DMS79 treated with DMSO at 0.1 percent for 48 hours (cell line): ENCODE results near the gene KATNA1.
A peak's percentile ranks its signal among the peaks of the same experiment; 100 is the strongest.

Experiments used
- DNase-seq: peaks from one replicate; lab custom pipeline; 2025; lab: John Stamatoyannopoulos, UW

The KATNA1 gene

DNA sequence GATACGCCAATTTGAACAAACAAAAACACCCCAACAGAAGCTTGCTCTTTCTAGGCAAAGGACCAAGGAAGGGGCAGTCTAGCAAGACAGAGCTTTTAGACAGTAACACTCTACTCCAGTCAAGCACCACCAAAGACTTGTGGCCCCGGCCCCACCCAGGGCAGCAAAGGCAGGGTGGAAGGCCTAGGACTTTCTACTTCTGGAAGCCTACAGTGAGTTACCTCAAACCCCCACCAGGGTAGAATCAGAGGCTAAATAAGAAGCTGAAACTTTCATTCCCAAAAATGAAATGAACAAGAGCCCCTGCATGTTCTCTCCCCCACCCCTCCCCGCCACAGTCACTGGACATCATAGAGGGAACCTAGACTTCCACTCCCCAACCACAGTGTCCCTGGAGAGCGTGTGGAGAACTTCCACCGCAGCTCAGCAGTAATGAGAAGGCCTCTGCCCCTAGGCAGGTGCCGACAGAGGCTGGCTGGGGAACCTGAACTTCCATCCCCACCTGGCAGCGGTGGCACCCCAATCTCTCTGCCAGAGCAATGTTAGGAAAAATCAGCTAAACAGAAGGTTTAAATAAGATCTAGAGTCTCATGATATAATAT is 40.0 kb downstream of the KATNA1 start:
- no peak for DNase-seq

DNA sequence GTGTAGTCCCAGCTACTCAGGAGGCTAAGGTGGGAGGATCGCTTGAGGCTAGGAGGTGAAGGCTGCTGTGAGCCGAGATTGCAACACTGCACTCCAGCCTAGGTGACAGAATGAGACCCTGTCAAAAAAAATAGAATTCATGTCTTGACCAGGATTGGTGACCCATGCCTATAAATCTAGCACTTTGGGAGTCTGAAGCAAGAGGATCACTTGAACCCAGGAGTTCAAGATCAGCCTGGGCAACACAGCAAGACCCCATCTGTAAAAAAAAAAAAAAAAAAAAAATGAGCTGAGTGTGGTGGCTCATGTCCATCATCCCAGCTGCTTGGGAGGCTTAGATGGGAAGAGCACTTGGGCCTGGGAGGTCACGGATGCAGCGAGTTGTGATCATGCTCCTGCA is 48.0 kb downstream of the KATNA1 start:
- DNase-seq, result no peak

DNA sequence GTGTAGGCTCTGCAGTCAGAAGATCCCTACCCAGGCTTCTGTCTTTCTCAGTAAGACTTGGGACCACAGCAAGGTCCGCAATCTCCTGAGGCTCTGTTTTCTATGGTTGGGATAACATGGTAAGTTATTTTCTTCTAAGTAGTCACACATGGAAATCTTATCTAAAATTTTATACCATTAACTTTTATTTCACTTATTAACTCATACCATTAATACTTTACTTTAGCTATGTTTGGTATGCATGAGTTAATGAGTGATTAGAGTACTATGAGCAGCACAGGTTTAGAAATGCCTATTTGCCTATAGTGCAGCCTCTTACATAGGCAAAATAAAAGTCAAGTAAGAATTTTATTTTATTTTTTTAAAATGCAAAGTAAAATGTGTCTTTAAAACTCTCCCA is 55.1 kb downstream of the KATNA1 start:
- DNase-seq, result no peak

DNA sequence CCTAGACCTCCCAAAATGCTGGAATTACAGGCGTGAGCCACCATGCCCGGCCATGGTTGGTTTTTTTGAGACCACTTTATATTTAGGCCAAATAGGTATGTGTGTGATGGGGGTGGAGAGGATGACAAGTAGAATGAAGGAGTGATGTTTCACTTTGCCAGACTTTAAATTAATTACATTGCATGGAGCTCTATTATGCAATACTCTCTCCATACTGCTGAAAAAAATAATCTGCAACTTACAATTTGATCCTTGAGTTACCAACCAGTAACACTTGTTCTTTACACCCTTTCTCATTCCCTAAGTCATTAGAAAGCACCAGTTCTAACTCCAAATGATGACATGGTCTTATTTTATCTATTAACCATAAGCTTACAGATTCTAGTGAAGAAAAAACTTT is 55.5 kb downstream of the KATNA1 start:
- no peak for DNase-seq

DNA sequence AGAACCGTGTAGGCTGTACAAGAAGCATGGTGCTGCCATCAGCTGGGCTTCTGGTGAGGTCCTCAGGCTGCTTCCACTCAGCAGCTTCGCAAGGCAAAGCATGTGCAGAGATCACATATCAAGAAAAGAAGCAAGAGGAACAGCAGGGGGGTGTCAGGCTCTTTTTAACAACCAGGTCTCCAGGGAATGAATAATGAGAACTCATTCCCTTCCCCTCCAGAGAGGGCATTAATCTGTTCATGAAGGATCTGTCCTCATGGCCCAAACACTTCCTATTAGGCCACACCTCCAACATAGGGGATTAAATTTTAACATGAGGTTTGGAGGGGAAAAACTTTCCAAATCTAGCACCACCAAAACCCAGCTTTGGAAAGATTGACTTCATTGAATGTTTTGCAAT is 62.4 kb downstream of the KATNA1 start:
- no peak for DNase-seq

DNA sequence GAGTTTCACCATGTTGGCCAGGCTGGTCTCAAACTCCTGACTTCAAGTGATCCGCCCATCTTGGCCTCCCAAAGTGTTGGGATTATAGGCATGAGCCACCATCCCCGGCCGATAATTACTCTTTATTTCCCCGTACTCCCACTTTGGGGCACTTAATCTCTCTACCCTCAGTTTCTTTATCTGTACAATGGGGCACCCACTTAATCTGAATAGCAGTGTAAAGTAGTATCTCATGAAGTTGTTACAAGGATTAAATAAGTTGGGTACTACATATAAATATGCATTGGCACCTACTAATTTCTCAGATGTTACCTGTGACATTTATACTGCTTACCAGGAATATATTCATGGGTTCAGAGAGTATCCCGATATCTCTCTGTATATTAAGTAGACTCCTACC is 67.2 kb downstream of the KATNA1 start:
- no peak for DNase-seq

DNA sequence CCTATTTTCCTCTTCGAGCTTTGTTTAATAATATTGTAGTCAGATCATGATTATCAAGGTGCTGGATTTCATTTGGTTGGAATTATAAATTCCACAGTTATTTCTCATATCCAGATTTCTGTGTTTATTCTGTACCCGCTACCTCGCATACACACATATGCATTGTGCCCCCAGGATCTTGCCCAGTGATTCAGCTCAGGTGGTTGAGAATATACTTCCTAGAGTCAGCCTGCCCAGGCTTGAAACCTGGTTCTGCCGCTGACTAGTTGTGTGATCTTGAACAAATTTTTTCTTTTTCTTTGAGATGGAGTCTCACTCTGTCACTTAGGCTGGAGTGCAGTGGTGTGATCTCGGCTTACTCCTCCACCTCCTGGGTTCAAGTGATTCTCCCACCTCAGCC is 67.6 kb downstream of the KATNA1 start:
- no peak for DNase-seq

DNA sequence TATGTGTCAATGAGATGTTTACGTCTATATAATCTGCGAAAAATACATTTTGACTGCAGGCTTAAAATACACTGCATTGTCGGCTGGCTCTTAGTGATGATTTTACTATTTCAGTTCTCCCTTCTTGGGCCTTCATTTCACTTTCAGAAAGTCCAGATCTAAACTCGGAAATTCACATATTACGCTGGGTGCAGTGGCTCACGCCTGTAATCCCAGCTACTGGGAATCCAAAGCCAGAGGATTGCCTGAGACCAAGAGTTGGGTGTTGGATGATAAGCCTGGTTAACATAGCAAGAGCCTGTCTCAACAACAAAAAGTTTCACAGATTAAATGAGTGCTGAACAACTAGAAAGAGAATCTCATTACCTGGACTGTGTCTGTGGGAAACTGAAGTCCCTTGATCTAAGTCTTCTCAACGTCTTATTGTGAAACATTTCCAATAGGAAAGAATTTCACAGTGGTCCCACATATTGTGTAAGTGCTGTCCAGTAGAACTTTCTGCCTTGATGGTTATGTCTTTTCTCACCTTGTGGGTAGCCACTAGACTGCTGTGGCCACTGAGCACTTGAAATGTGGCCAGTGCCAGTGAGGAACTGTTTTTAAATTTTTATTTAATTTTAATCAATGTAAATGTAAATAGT is 80.4 kb downstream of the KATNA1 start:
- DNase-seq, result no peak

DNA sequence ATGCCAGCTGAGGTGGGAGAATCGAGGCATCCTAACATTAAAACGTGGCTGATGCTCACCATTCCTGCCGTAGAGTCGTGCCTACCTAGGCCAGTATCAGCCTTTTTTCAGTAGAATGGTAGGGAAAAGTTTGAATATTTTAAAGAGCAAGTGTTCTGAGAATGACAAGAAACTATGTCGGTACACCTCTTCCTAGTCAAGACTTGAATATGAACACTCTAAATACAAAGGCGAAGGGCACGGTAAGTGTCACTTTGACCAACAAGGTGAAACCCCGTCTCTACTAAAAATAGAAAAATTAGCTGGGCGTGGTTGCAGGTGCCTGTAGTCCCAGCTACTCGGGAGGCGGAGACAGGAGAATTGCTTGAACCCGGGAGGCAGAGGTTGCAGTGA is 81.3 kb downstream of the KATNA1 start:
- DNase-seq, result no peak

DNA sequence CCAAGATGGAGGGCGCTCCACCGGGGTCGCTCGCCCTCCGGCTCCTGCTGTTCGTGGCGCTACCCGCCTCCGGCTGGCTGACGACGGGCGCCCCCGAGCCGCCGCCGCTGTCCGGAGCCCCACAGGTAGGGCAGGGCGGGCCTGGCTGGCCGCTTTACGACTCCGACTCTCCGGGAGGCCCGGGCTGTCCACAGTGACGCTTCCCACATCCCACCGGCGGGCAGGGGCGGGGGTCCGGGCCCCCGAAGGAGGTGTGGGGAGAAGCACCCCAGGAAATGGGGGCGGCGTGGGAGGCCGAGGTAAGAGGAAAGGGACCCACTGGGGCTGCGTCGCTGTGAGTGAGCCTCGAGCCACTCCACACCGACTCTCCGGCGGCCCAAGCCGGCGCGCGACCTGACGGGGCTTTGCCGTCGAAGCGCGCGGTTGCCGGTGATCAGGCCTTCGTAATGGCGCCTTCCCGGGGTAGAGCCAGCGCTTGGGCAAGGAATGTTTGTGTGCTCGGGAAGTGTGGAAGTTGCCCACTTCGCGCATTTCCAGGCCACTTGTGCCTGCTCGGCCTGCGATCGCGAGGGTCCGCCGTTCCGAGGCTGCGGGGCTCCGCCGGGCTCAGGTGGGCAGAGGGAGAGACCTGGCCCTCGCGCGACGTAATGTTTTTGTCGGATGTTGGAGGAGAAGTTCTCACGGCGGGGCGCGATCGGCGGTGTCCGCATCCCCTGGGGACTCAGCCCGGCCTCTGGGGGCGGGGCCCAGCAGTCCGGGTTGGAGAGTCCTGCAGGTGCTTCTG is 81.9 kb downstream of the KATNA1 start:
- peak; percentile 45 for DNase-seq

DNA sequence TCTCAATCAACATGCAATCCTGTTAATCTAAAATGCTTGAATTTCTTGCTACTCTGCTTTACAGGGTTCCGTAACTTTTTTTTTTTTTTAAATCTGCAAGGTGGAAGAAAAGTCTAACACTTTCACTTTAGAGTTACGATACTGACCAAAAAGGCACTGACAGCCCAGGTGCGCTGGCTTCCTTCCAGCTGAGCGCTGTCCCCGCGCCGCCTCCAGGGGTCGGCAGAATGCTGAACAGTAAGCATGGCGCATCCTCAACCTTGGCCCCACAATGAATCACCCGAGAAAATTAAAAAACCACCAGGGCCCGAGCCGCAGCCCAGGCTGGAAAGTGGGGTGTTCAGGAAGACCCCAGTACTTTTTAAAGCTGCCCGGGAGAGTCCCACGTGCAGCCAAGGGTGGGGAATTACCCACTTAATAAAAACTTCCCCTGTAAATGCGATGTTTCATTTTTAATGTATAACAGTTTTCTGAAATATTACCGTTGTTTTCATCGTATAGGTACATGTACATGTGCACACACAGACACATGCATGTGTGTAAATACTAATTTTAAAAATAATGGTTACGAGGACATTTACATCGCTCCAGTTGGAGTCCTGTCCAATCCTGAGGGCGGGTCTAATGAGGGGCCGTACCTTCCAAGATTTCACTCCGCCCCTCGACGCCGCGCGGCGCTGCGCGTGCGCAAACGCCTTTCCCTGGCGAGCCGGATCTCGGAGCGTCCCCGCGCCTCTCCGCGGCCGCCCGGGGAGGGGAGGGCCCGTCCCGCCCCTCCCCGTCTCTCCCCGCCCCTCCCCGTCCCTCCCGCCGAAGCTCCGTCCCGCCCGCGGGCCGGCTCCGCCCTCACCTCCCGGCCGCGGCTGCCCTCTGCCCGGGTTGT is 82.7 kb downstream of the KATNA1 start, which contains the start of gene GINM1:
TSS of gene GINM1 (plus strand) at position 849 of the 883 bp plus-strand sequence. CDS start 40 bp downstream, outside the sequence.
- DNase-seq, result peak; percentile 90

DNA sequence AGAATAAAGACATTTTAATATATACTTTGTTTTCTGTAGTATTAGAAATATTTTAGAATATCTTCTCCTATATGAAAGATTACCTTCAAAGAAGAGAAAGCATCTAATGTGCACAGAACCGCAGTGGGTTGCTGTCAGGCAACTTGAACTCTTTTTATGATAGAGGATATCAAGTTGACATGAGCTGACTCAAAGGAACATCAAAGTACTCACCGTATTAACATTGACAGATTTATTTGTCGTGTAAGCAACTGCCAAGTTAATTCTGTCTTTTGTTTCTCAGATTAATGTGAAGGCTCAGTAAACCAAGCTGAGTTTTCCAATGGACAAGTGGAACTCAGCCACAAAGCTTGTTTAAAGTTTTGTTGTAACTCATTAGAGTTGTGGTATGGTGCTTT is 84.6 kb downstream of the KATNA1 start:
- no peak for DNase-seq

DNA sequence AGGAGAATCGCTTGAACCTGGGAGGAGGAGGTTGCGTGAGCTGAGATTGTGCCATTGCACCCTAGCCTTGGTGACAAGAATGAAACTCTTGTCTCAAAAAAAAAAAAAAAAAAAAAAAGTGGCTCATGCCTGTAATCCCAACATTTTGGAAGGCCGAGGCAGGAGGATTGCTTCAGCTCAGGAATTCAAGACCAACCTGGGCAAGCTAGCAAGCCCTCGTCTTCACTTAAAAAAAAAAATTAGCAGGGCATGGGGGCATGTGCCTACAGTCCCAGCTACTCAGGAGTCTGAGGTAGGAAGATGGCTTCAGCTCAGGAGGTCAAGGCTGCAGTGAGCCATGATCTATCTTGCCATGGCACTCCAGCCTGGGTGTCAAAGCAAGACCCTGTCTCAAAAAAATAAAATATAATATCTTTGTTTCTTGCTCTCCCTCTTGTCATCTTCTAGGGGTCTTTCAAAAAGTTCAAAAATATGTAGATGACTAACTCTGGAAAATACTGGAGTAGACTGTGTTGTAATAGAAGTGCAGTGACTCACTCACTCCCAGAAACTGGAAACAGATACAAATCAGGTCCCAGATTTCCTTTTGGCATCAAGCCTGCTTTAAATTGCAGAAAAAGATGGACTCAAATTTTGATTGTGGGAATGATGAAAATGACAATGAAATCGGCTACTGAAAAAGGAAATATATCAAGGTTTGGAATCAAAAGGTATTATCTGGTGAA is 85.1 kb downstream of the KATNA1 start:
- DNase-seq, result no peak

DNA sequence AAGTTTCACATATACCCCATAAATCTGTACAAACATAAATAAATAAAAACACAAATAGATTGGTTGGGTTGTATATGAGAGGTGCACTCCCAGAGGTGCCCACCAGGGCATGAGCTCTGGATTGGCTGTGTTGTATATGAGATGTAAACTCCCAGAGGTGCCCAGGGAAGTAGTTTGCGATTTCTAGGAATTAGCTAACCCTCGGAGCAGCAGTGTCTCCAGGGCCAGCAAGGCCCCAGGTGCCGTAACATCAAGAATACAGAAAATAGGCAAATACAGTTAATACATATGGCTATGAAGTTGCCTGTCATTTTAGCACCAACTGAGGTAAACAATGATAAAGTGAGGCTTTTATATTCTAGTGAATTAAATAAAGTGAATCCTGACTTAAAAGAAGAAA is 87.8 kb downstream of the KATNA1 start:
- no peak for DNase-seq

DNA sequence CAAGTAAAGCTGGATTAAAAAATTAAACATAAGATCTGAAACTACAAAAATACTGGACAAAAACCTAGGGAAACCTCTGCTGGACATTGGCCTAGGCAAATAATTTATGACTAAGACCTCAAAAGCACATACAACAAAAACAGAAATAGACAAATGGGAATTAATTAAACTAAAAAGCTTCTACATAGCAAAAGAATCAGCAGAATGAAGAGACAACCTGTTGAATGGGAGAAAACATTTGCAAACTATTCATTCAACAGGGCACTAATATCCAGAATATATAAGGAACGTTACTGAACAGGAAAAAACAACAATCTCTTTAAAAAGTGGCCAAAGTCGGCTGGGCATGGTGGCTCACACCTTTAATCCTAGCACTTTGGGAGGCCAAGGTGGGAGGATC is 89.1 kb downstream of the KATNA1 start:
- no peak for DNase-seq

DNA sequence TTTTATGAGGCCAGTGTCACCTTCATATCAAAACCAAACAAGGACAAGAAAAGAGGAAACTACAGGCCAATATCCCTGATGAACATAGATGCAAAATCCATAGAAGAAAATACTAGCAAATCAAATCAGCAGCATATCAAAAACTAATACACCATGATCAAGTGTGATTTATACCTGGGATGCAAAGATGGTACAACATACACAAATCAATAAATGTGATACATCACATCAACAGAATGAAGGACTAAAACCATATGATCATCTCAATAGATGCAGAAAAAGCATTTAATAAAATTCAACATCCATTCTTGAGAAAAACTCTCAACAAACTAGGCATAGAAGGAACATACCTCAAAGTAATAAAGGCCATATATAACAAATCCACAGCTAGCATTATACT is 90.5 kb downstream of the KATNA1 start:
- no peak for DNase-seq

DNA sequence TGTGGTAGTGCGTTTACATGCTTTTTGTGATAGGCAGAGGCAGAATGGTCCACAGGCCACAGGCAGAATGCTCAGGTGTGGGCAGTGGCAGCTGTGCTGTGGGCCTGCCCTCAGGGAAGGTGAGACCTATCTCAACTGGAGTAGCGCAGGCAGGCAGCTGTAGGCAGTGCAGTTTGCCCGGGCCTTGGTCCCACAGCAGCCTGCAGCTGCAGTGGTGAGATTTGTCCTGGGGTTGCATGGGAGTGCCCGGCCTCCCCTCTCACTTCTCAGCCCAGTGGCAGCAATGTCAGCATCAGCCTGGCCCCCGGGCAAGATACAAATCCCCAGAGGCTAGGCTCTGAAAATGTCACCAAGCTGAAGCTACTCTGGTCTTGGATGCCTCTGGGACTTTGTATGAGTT is 96.6 kb downstream of the KATNA1 start:
- no peak for DNase-seq

DNA sequence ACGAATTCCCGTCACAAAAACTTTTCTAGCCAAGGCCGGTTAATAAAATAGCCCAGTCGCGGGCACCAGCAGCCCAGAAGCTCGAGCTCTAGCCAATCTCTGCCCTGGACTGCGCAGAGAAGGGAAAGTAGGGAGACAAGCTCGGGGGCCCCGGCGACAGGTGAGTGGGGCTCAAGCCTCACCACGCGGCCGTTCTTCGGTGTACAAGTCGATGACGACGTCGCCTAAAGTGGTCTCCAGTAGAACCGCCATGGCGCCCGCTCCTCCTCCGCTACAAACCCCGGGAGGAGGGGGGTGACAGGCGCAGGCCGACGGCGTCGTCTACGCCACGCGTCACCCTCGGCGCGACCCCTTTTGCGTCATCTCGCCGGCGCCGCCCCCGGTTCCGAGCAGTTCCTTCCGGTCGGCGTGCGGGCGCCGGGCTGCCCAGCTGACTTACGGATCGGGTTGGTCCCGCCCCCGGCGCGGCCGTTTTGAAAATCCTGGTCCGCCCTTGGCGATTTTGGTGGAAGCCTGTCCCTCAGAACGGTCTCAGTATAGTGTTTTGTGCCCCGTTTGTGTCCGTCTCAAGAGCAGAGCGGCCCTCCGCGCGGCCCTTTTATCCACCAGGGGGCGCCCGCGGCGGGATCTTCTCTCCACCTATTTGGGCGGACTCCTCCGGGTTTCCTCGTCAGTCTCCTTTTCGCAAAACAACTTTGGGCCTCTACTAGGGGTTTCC is 102.6 kb downstream of the KATNA1 start, which contains the start of gene PPIL4:
TSS of gene PPIL4 (minus strand) at position 290 of the 718 bp plus-strand sequence. CDS start at position 252, 38 bp downstream.
- peak; percentile 91 for DNase-seq

DNA sequence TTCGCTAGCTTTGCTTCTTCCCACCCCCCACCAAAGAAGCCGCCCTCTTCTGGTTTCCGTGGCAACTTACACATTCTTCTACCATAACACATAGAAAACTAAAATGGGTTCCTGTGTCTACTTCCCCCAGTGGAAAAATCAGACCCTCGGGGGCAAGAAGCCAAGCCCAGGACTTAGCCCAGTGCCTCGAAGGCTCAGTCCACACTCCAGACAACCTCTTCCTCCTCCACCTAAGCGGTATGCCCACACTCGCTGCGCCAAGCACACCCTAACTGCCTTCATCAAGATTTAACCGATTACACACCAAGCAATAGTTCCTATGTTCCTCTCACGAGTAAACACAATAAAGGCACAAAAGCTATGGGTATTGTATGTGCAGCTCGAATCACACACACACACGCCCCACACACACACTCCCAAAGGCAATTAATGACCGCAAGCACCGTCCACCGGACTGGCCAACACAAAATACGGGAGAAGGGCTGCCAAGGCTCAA is 103.2 kb downstream of the KATNA1 start:
- DNase-seq, result peak; percentile 39
